ENCODE measurements around the gene ELAVL3. TPM values are rescaled to one million over a fixed set of nuclear protein-coding genes. Genes with fewer than 3 reads are reported as not detected.

Gene ELAVL3
- total and polyA plus RNA-seq, 2 donors (not counting 3 experiments of a cell fraction or from before 2014, with no cell fraction given), result not detected

DNA sequence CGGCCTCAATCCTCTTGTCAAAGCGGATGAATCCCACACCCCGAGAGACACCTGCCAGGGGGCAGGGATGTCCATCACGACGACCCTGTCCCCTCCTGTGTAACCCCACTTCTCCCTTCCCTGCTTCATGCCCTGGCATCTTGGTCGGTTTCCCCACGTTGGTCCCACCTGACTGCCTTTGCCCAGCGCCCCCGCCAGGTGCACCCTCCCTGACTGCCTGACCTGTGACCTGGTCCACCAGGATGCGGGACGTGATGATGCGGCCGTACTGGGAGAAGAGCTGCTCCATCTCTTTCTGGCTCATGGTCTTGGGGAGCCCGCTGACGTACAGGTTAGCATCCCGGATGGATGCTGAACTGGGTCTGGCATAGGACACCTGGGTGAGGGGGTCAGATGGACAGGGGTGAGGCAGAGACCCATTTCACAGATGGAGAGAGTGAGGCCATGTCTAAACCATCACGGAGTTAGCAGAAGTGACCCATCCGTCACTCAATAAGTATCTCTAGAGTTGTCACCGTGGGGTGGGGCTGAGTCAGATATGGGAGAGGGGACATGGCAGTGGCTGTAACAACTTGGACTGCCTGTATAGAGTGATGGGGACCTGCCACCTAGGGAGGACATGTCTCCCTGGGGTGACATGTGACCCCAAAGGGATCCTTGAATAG lies 22.5 kb downstream of the ELAVL3 start:
- Histone ChIP-seq H3K4me1 (ENCODE audit: control insufficient read depth, extremely low read depth, insufficient read depth, low read length) (no peaks in the 10 kb centered on the region), H3K79me2 (ENCODE audit: control insufficient read depth, insufficient read depth, low read length) (no peaks in the 10 kb centered on the region), H3K9ac (replicated peaks; ENCODE audit: extremely low read depth, insufficient read depth, low read length) (no peak overlapping the region), H3K27me3 (ENCODE audit: control insufficient read depth in 2 of 2, insufficient read depth in 2 of 2, low read length in 2 of 2) (no peaks in the 10 kb centered on the region), H3K27ac (ENCODE audit: insufficient read depth, low read depth, low read length) (no peak overlapping the region), H4K20me1 (replicated peaks; ENCODE audit: control insufficient read depth, extremely low read depth, insufficient read depth, low read length) (no peaks in the 10 kb centered on the region), H3K4me3 (replicated peaks in 1 of 3; ENCODE audit: insufficient read depth in 1 of 3, low read depth in 1 of 3, low read length in 3 of 3) (no peak overlapping the region), H3K36me3 (ENCODE audit: control insufficient read depth in 2 of 2, extremely low read depth in 1 of 2, insufficient read depth in 2 of 2, low read length in 2 of 2) (no peaks in the 10 kb centered on the region), H3K4me2 (ENCODE audit: insufficient read depth, low read length) (no peak overlapping the region), H3K9me1 (replicated peaks; ENCODE audit: control insufficient read depth, extremely low read depth, insufficient read depth, low read length) (no peaks in the 10 kb centered on the region), H3K9me3 (replicated peaks; ENCODE audit: control insufficient read depth, insufficient read depth, low read length) (no peaks in the 10 kb centered on the region), H2AFZ (ENCODE audit: low read depth, low read length) (no peak overlapping the region)
- TF ChIP-seq MYC (IDR thresholded peaks at IDR 0.05; ENCODE audit: low read depth, low read length), result no peak
- no peak for TF ChIP-seq POLR2AphosphoS5 (IDR thresholded peaks at IDR 0.05; ENCODE audit: insufficient read depth, low read depth, low read length)
- TF ChIP-seq JUN (IDR thresholded peaks at IDR 0.05; ENCODE audit: borderline replicate concordance, insufficient read depth, insufficient read length, low read depth), result no peak
- TF ChIP-seq FOS (IDR thresholded peaks at IDR 0.05; ENCODE audit: borderline replicate concordance, insufficient read depth, low read length), result no peak
- no peak for TF ChIP-seq POLR2A (IDR thresholded peaks at IDR 0.05; ENCODE audit: low read depth, low read length)
- TF ChIP-seq, protein P1, sequence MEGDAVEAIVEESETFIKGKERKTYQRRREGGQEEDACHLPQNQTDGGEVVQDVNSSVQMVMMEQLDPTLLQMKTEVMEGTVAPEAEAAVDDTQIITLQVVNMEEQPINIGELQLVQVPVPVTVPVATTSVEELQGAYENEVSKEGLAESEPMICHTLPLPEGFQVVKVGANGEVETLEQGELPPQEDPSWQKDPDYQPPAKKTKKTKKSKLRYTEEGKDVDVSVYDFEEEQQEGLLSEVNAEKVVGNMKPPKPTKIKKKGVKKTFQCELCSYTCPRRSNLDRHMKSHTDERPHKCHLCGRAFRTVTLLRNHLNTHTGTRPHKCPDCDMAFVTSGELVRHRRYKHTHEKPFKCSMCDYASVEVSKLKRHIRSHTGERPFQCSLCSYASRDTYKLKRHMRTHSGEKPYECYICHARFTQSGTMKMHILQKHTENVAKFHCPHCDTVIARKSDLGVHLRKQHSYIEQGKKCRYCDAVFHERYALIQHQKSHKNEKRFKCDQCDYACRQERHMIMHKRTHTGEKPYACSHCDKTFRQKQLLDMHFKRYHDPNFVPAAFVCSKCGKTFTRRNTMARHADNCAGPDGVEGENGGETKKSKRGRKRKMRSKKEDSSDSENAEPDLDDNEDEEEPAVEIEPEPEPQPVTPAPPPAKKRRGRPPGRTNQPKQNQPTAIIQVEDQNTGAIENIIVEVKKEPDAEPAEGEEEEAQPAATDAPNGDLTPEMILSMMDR (IDR thresholded peaks at IDR 0.05; ENCODE audit: extremely low read depth in 1 of 2, insufficient read depth in 1 of 2, low read depth in 1 of 2, low read length in 2 of 2), result no peak
- no peak for TF ChIP-seq EZH2 (IDR thresholded peaks at IDR 0.05; ENCODE audit: borderline replicate concordance, low read depth, low read length, severe bottlenecking)
- TF ChIP-seq GATA2 (IDR thresholded peaks at IDR 0.05; ENCODE audit: insufficient read depth, insufficient read length, low read depth, low read length), result no peak
- TF ChIP-seq, protein P2, sequence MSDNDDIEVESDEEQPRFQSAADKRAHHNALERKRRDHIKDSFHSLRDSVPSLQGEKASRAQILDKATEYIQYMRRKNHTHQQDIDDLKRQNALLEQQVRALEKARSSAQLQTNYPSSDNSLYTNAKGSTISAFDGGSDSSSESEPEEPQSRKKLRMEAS (IDR thresholded peaks at IDR 0.05; ENCODE audit: insufficient read depth, insufficient read length), result no peak
- FAIRE-seq (no peak), DNase-seq (ENCODE audit: low read depth, low spot score) (no peak)
- CTCF ChIA-PET, result interaction anchor here (1.6 kb wide), 1 partner anchor 24 kb away, joined by 8 read pairs; no protein-coding TSS in a partner anchor
- POLR2A ChIA-PET, result no interaction called here
- BruUV-seq (replicated peaks), result no TSS peak
- intact Hi-C loops (cut with micrococcal nuclease) (no loop called here), dilution Hi-C loops (cut with MboI; ENCODE audit: extremely low pct_ligation_motif_present, low sequenced_read_pairs) (no loop called here)

All from endothelial cell of umbilical vein (primary cell).